Mammary epithelial cell (primary cell): Measurements from ENCODE around the gene DBH.

ENCODE experiments used
- CTCF ChIP-seq, 2 donors: IDR thresholded peaks in 1 of 2; conservative IDR thresholded peaks in 1 of 2; 2 replicates each; pipeline ENCODE4 v1.5.1; 2011 to 2012; ENCODE audit warnings: inconsistent platforms in 2 of 2, low read length in 2 of 2, mild to moderate bottlenecking in 2 of 2, control low read depth in 1 of 2, low read depth in 1 of 2; ENCODE audit not compliant: insufficient read depth in 1 of 2; ENCODE audit errors: extremely low read depth in 1 of 2
- EZH2 ChIP-seq: IDR thresholded peaks from 2 replicates; pipeline ENCODE4 v1.6.1; 2012; ENCODE audit warnings: low read length, inconsistent platforms, borderline replicate concordance

DNA sequence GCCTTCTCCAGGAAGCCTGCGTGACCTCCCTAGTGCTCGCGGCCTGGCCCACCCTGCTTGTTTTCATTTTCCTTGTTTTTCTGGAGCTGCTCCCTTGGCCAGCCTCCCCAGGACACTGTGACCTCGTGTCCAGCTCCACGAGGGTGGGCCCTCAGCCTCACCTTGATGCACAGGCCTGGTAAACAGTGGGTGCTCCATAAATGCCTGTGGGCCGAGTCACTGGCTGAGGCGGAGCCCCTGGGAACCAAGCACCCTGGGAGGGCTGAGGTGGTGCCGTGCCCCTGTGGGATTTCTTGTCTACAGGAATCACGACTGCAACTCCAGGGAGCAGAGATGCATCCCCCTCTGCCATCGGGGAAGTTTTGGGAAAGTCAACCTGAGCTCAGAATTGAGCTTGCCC, 44.2 kb upstream of the DBH start:
- no peak for TF ChIP-seq CTCF (conservative IDR thresholded peaks at IDR 0.05 in 1 of 2, IDR thresholded peaks at IDR 0.05 in 1 of 2; ENCODE audit: extremely low read depth in 1 of 2, insufficient read depth in 1 of 2, low read depth in 1 of 2, low read length in 2 of 2)
- no peak for TF ChIP-seq EZH2
